CD4-positive, alpha-beta T cell treated with Interleukin-10 for 1 hour (primary cell): ENCODE measurements around the gene SHOC2.
A peak's percentile ranks its signal among the peaks of the same experiment; 100 is the strongest.
"Not testable (repeated sequence)": the region's sequence is repeated elsewhere in the genome, so short reads cannot be mapped to it uniquely, and the experiment has no call there.

Source experiments
- DNase-seq: peaks from one replicate; pipeline ENCODE4 v3.0.0-alpha.2; 2020

Gene SHOC2

GRCh38 chr10:110901954-110902819 lies 17.2 kb upstream of the SHOC2 start:
- no peak for DNase-seq

GRCh38 chr10:110903280-110904278 lies 15.8 kb upstream of the SHOC2 start:
- DNase-seq, result no peak

- DNase-seq, result no peak
Measured at GRCh38 chr10:110910138-110910537, 9.3 kb upstream of the SHOC2 start.

- no peak for DNase-seq
Measured at GRCh38 chr10:110912374-110912773, 7.0 kb upstream of the SHOC2 start.

GRCh38 chr10:110914431-110914830 lies 5.0 kb upstream of the SHOC2 start:
- DNase-seq, result no peak

- DNase-seq, result no peak
Measured at GRCh38 chr10:110915035-110915434, 4.4 kb upstream of the SHOC2 start.

- not testable (repeated sequence) for DNase-seq
Measured at GRCh38 chr10:110915600-110915999, 3.8 kb upstream of the SHOC2 start.

GRCh38 chr10:110916554-110917346 lies 2.7 kb upstream of the SHOC2 start:
- DNase-seq, result no peak

- DNase-seq, result peak; percentile 90
Measured at GRCh38 chr10:110918269-110918642, 1.1 kb upstream of the SHOC2 start.

- DNase-seq, result no peak
Measured at GRCh38 chr10:110918643-110919348, 608 bp upstream of the SHOC2 start, which contains the start of gene BBIP1. TSS of gene BBIP1 (minus strand) at chr10:110919180. CDS start at chr10:110918157, 1,023 bp downstream.

- peak; percentile 18 for DNase-seq
Measured at GRCh38 chr10:110919971-110920881, 822 bp downstream of the SHOC2 start.

- DNase-seq, result no peak
Measured at GRCh38 chr10:110923856-110924493, 4.6 kb downstream of the SHOC2 start.

- DNase-seq, result no peak
Measured at GRCh38 chr10:110927461-110927860, 8.1 kb downstream of the SHOC2 start.

- no peak for DNase-seq
Measured at GRCh38 chr10:110931769-110932381, 12.5 kb downstream of the SHOC2 start.

GRCh38 chr10:110932505-110933180 lies 13.2 kb downstream of the SHOC2 start:
- no peak for DNase-seq

GRCh38 chr10:110936757-110937156 lies 17.4 kb downstream of the SHOC2 start:
- DNase-seq, result no peak

- no peak for DNase-seq
Measured at GRCh38 chr10:110939419-110939818, 20.0 kb downstream of the SHOC2 start.

- DNase-seq, result no peak
Measured at GRCh38 chr10:110944792-110945396, 25.5 kb downstream of the SHOC2 start.

- DNase-seq, result no peak
Measured at GRCh38 chr10:110946496-110946895, 27.1 kb downstream of the SHOC2 start.
